Amniotic epithelial cell (primary cell): Measurements from ENCODE around the gene COPS2.

Experiments used
- DNase-seq: peaks from one replicate; pipeline ENCODE4 v3.0.0-alpha.2; 2010; ENCODE audit warnings: low read depth

COPS2 gene

GRCh38 chr15:49155834-49156627 lies 632 bp upstream of the COPS2 start:
- peak; percentile 33 for DNase-seq

- DNase-seq = no peak
Observed at GRCh38 chr15:49154799-49155109, 645 bp downstream of the COPS2 start.

- no peak for DNase-seq
Observed at GRCh38 chr15:49154359-49154758, 1.0 kb downstream of the COPS2 start.

GRCh38 chr15:49152552-49153312 lies 2.7 kb downstream of the COPS2 start:
- no peak for DNase-seq

- DNase-seq = no peak
Observed at GRCh38 chr15:49151831-49152230, 3.6 kb downstream of the COPS2 start.

GRCh38 chr15:49148727-49149126 lies 6.7 kb downstream of the COPS2 start:
- no peak for DNase-seq

- no peak for DNase-seq
Observed at GRCh38 chr15:49148298-49148697, 7.1 kb downstream of the COPS2 start.

- DNase-seq = peak; percentile 69
Observed at GRCh38 chr15:49145651-49146609, 9.5 kb downstream of the COPS2 start.

GRCh38 chr15:49137861-49138260 lies 17.5 kb downstream of the COPS2 start:
- DNase-seq = peak; percentile 43

GRCh38 chr15:49135911-49136310 lies 19.5 kb downstream of the COPS2 start:
- peak; percentile 87 for DNase-seq

GRCh38 chr15:49135342-49135857 lies 20.0 kb downstream of the COPS2 start:
- peak; percentile 13 for DNase-seq

- peak; percentile 70 for DNase-seq
Observed at GRCh38 chr15:49134683-49135341, 20.6 kb downstream of the COPS2 start.

- no peak for DNase-seq
Observed at GRCh38 chr15:49131403-49131802, 24.0 kb downstream of the COPS2 start.

- no peak for DNase-seq
Observed at GRCh38 chr15:49124371-49124770, 31.0 kb downstream of the COPS2 start.

- DNase-seq = no peak
Observed at GRCh38 chr15:49122541-49123062, 32.8 kb downstream of the COPS2 start.

- no peak for DNase-seq
Observed at GRCh38 chr15:49121901-49122300, 33.5 kb downstream of the COPS2 start.

GRCh38 chr15:49120832-49121231 lies 34.6 kb downstream of the COPS2 start:
- no peak for DNase-seq

- DNase-seq = no peak
Observed at GRCh38 chr15:49116108-49116857, 39.1 kb downstream of the COPS2 start.

- peak; percentile 35 for DNase-seq
Observed at GRCh38 chr15:49115062-49115461, 40.3 kb downstream of the COPS2 start.

GRCh38 chr15:49110158-49110944 lies 45.0 kb downstream of the COPS2 start:
- DNase-seq = no peak
